ENCODE results near the gene AGGF1. TPM values are rescaled to one million over a fixed set of nuclear protein-coding genes. Genes with fewer than 3 reads are reported as not detected.

AGGF1 gene
- total RNA-seq, 1 donor, result 19.0 TPM

DNA sequence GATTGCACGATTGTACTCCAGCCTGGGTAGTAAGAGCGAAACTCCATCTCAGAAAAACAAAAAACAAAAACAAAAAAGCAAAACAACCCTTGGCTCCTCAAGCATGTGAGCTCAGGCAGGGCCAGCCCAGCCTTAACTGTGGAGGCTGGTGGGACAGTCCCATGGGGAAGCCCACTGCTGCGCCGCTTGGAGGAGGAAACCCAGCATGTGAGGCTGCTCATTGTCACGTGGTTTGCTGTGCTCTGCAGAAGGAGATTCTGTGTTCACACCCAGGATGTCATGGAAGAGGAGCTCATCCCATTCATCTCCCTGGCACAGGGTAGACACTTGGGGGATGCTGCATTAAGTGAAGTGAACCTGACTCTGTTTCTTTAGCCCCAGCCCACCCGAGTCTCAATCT, 52.9 kb downstream of the AGGF1 start:
- TF ChIP-seq CTCF (IDR thresholded peaks at IDR 0.05; ENCODE audit: insufficient read depth, low read depth, low read length), result no peak
- no peak overlapping the region for H3K4me3 ChIP-seq (ENCODE audit: low read depth, low read length)

GRCh38 chr5:77086368-77086688, 56.1 kb downstream of the AGGF1 start:
- no peak for TF ChIP-seq CTCF (IDR thresholded peaks at IDR 0.05; ENCODE audit: insufficient read depth, low read depth, low read length)
- DNase-seq (ENCODE audit: low read depth), result no peak
- H3K4me3 ChIP-seq (ENCODE audit: low read depth, low read length), result peak overlapping the region; percentile 76

More for the DNA sequence above, 52.9 kb downstream of the AGGF1 start:
- DNase-seq (ENCODE audit: low read depth), result no peak

GRCh38 chr5:77086689-77087483, 56.7 kb downstream of the AGGF1 start, which contains the start of gene ZBED3:
TSS of gene ZBED3 (minus strand) at chr5:77087285. CDS start at chr5:77077878, 9,407 bp downstream.
- DNase-seq (ENCODE audit: low read depth), result peak; percentile 83
- peak; percentile 20 for TF ChIP-seq CTCF (IDR thresholded peaks at IDR 0.05; ENCODE audit: insufficient read depth, low read depth, low read length)
- H3K4me3 ChIP-seq (ENCODE audit: low read depth, low read length), result peak within 1 kb of the TSS; percentile 76

- DNase-seq (ENCODE audit: low read depth), result no peak
- TF ChIP-seq CTCF (IDR thresholded peaks at IDR 0.05; ENCODE audit: insufficient read depth, low read depth, low read length), result no peak
- H3K4me3 ChIP-seq (ENCODE audit: low read depth, low read length), result peak overlapping the region; percentile 76
These were observed 57.5 kb downstream of the AGGF1 start for GRCh38 chr5:77087484-77088261.

DNA sequence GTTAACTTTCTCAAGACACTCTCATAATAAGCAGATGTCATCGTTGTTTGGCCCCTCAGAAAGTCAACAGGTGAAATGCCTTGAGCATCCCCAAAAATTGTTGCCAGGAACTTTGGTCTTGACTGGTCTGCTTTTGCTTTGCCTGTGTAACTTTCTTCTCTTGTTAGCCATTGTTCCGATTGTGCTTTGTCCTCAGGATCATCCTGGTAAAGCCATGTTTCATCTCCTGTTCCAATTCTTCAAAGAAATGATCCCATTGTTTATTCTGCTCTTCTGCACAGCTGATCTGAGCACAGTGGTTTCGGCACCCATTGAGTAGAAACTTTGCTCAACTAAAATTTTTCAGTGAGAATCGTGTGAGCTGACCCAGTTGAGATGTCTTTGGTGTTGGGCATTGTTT, 65.0 kb downstream of the AGGF1 start:
- TF ChIP-seq CTCF (IDR thresholded peaks at IDR 0.05; ENCODE audit: insufficient read depth, low read depth, low read length), result no peak
- no peak overlapping the region for H3K4me3 ChIP-seq (ENCODE audit: low read depth, low read length)
- no peak for DNase-seq (ENCODE audit: low read depth)

DNA sequence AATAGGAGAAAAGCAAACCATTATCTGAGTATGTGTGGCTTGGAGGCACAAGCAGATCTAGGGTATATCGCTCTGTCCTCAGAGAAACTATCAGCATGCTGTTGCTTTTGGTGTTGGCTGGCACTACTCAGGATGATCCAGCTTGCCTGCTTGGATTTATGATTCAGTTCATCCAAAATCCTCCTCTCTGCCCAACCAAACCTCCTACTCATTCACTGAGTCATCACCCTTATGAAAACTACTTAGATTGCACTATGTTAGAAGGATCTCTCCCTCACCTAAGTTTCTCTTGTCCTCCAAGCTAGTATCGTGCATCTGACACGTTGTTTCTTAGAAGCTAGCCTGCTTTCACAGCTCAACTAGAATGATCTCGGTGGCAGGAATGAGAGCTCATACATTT, 71.1 kb downstream of the AGGF1 start:
- DNase-seq (ENCODE audit: low read depth), result peak; percentile 34
- H3K4me3 ChIP-seq (ENCODE audit: low read depth, low read length), result no peak overlapping the region
- TF ChIP-seq CTCF (IDR thresholded peaks at IDR 0.05; ENCODE audit: insufficient read depth, low read depth, low read length), result no peak
